DMS79 (cell line): ENCODE data around the gene TIMM10B.
"Not testable (repeated sequence)": the region's sequence is repeated elsewhere in the genome, so short reads cannot be mapped to it uniquely, and the experiment has no call there.

Experiments used
- DNase-seq: peaks from one replicate; lab custom pipeline; 2025; lab: John Stamatoyannopoulos, UW

TIMM10B gene

GRCh38 chr11:6516865-6517264 lies 35.6 kb downstream of the TIMM10B start:
- no peak for DNase-seq

GRCh38 chr11:6520265-6520664 lies 39.0 kb downstream of the TIMM10B start:
- DNase-seq: no peak

GRCh38 chr11:6521946-6522345 lies 40.6 kb downstream of the TIMM10B start:
- DNase-seq: not testable (repeated sequence)

- DNase-seq: no peak
These were observed 42.0 kb downstream of the TIMM10B start for GRCh38 chr11:6523253-6523652.

- DNase-seq: no peak
These were observed 45.3 kb downstream of the TIMM10B start for GRCh38 chr11:6526411-6527135.

GRCh38 chr11:6529266-6529665 lies 48.0 kb downstream of the TIMM10B start:
- DNase-seq: no peak

GRCh38 chr11:6530848-6531247 lies 49.5 kb downstream of the TIMM10B start:
- DNase-seq: no peak

GRCh38 chr11:6531267-6531752 lies 50.0 kb downstream of the TIMM10B start:
- peak; percentile 6 for DNase-seq
